Stimulated activated CD8-positive, alpha-beta memory T cell treated with anti-CD3 and anti-CD28 coated beads, Interleukin-2, amount 100 ng/mL, for 48 hours (primary cell): ENCODE results near the gene PROSER2.
"Not testable (repeated sequence)": the region's sequence is repeated elsewhere in the genome, so short reads cannot be mapped to it uniquely, and the experiment has no call there.

Experiments used
- DNase-seq, 2 donors: peaks; one replicate each; pipeline ENCODE4 v3.0.0-alpha.2; 2020; ENCODE audit warnings: low read depth in 2 of 2

PROSER2 gene

GRCh38 chr10:11835704-11836103 lies 12.5 kb downstream of the PROSER2 start:
- DNase-seq, result no peak

GRCh38 chr10:11837372-11838161 lies 14.4 kb downstream of the PROSER2 start:
- DNase-seq, result no peak

GRCh38 chr10:11838298-11838852 lies 15.2 kb downstream of the PROSER2 start:
- DNase-seq, result no peak

GRCh38 chr10:11841375-11841774 lies 18.2 kb downstream of the PROSER2 start:
- DNase-seq, result no peak

- no peak for DNase-seq
Observed at GRCh38 chr10:11842411-11842810, 19.3 kb downstream of the PROSER2 start.

GRCh38 chr10:11845113-11845512 lies 22.0 kb downstream of the PROSER2 start:
- DNase-seq, result no peak

- no peak for DNase-seq
Observed at GRCh38 chr10:11846542-11846941, 23.4 kb downstream of the PROSER2 start.

GRCh38 chr10:11849277-11849676 lies 26.1 kb downstream of the PROSER2 start:
- DNase-seq, result no peak

GRCh38 chr10:11849911-11850310 lies 26.8 kb downstream of the PROSER2 start:
- DNase-seq, result no peak

GRCh38 chr10:11851910-11852309 lies 28.8 kb downstream of the PROSER2 start:
- no peak for DNase-seq

- DNase-seq, result not testable (repeated sequence)
Observed at GRCh38 chr10:11852637-11853036, 29.5 kb downstream of the PROSER2 start.

GRCh38 chr10:11853468-11853867 lies 30.3 kb downstream of the PROSER2 start:
- DNase-seq, result no peak

- no peak for DNase-seq
Observed at GRCh38 chr10:11854301-11854700, 31.1 kb downstream of the PROSER2 start.

GRCh38 chr10:11856089-11856488 lies 32.9 kb downstream of the PROSER2 start:
- DNase-seq, result no peak

- no peak for DNase-seq
Observed at GRCh38 chr10:11856678-11857077, 33.5 kb downstream of the PROSER2 start.

GRCh38 chr10:11858093-11858492 lies 34.9 kb downstream of the PROSER2 start:
- no peak for DNase-seq

GRCh38 chr10:11861341-11861740 lies 38.2 kb downstream of the PROSER2 start:
- no peak for DNase-seq

GRCh38 chr10:11861811-11862428 lies 38.8 kb downstream of the PROSER2 start:
- DNase-seq, result no peak

GRCh38 chr10:11863353-11864109 lies 40.4 kb downstream of the PROSER2 start:
- DNase-seq, result peak in 1 of 2 donors; percentile 26

GRCh38 chr10:11864727-11865126 lies 41.6 kb downstream of the PROSER2 start:
- no peak for DNase-seq

- no peak for DNase-seq
Observed at GRCh38 chr10:11865561-11865960, 42.4 kb downstream of the PROSER2 start.

GRCh38 chr10:11866199-11866925 lies 43.2 kb downstream of the PROSER2 start:
- no peak for DNase-seq
